HEK293 (cell line): ENCODE results near the gene CKS1B.
A peak's percentile ranks its signal among the peaks of the same experiment; 100 is the strongest.

Source experiments
- CTCF ChIA-PET: fragments of 350-600 bp; formaldehyde crosslinking; extraction: SDS; loops from one replicate; lab custom pipeline; 2021; ENCODE audit warnings: antibody characterized with exemption; lab: Yijun Ruan, JAX
- POLR2A ChIA-PET: fragments of 300-600 bp; formaldehyde crosslinking; extraction: SDS; loops from one replicate; lab custom pipeline; 2020; ENCODE audit warnings: antibody characterized with exemption, inconsistent platforms; lab: Yijun Ruan, JAX
- H3K27ac ChIP-seq: fragments of 200-500 bp; sonication (Bioruptor generic); 2 replicates; pipeline ENCODE4 v1.5.1; 2014; ENCODE audit warnings: low read depth, low read length, control low read depth, inconsistent platforms; ENCODE audit errors: extremely low read depth
- H3K36me3 ChIP-seq, 2 experiments: fragments of 200-500 bp in 1 of 2; sonication (Bioruptor generic) in 1 of 2; 1 replicate in 1 of 2; 2 replicates in 1 of 2; pipeline ENCODE4 v1.5.1; 2014 to 2017; ENCODE audit warnings: inconsistent platforms in 2 of 2, low read length in 2 of 2; ENCODE audit not compliant: control insufficient read depth in 2 of 2, insufficient read depth in 1 of 2
- H3K4me1 ChIP-seq: fragments of 200-500 bp; sonication (Bioruptor generic); 2 replicates; pipeline ENCODE4 v1.5.1; 2014; ENCODE audit warnings: mild to moderate bottlenecking, low read length, inconsistent platforms; ENCODE audit not compliant: control insufficient read depth, insufficient read depth
- H3K4me3 ChIP-seq: 2 replicates; pipeline ENCODE4 v1.5.1; 2011; ENCODE audit warnings: low read depth, mild to moderate bottlenecking, control low read depth, low read length, moderate library complexity
- H3K9me3 ChIP-seq: fragments of 200-500 bp; sonication (Bioruptor generic); 2 replicates; pipeline ENCODE4 v1.5.1; 2014; ENCODE audit warnings: low read depth, low read length, inconsistent platforms; ENCODE audit not compliant: control insufficient read depth, insufficient read depth
- BCL11B ChIP-seq: fragments of 450-650 bp; formaldehyde crosslinking; IDR thresholded peaks from 2 replicates; pipeline ENCODE4 v1.5.1; 2016; ENCODE audit warnings: low read depth, missing biosample characterization, missing genetic modification characterization
- EGR2 ChIP-seq: fragments of 450-650 bp; formaldehyde crosslinking; IDR thresholded peaks from 2 replicates; pipeline ENCODE4 v1.5.1; 2016; ENCODE audit warnings: low read depth, missing biosample characterization, missing genetic modification characterization
- GLIS2 ChIP-seq: fragments of 450-650 bp; formaldehyde crosslinking; IDR thresholded peaks from 2 replicates; pipeline ENCODE4 v1.5.1; 2016; ENCODE audit warnings: missing biosample characterization, missing genetic modification characterization
- PRDM6 ChIP-seq: fragments of 450-650 bp; formaldehyde crosslinking; IDR thresholded peaks from 2 replicates; pipeline ENCODE4 v1.5.1; 2017; ENCODE audit warnings: missing biosample characterization, missing genetic modification characterization
- REST ChIP-seq: fragments of 450-650 bp; formaldehyde crosslinking; IDR thresholded peaks from 2 replicates; pipeline ENCODE4 v1.5.1; 2016; ENCODE audit warnings: missing biosample characterization, missing genetic modification characterization
- SCRT2 ChIP-seq: fragments of 450-650 bp; formaldehyde crosslinking; IDR thresholded peaks from 2 replicates; pipeline ENCODE4 v1.5.1; 2016; ENCODE audit warnings: missing biosample characterization, missing genetic modification characterization
- SP3 ChIP-seq: fragments of 450-650 bp; formaldehyde crosslinking; IDR thresholded peaks from 2 replicates; pipeline ENCODE4 v1.5.1; 2016; ENCODE audit warnings: missing biosample characterization, missing genetic modification characterization
- WT1 ChIP-seq: fragments of 450-650 bp; formaldehyde crosslinking; IDR thresholded peaks from 2 replicates; pipeline ENCODE4 v1.5.1; 2016; ENCODE audit warnings: missing biosample characterization, missing genetic modification characterization
- ZFHX2 ChIP-seq: fragments of 450-650 bp; formaldehyde crosslinking; conservative IDR thresholded peaks from 2 replicates; pipeline ENCODE4 v1.5.1; 2016; ENCODE audit warnings: missing biosample characterization, missing genetic modification characterization
- ZNF2 ChIP-seq: fragments of 450-650 bp; formaldehyde crosslinking; IDR thresholded peaks from 2 replicates; pipeline ENCODE4 v1.5.1; 2016; ENCODE audit warnings: missing biosample characterization, missing genetic modification characterization
- ZNF341 ChIP-seq: fragments of 450-650 bp; formaldehyde crosslinking; IDR thresholded peaks from 2 replicates; pipeline ENCODE4; 2016; ENCODE audit warnings: low read depth, missing biosample characterization, missing genetic modification characterization
- ZNF548 ChIP-seq: fragments of 450-650 bp; formaldehyde crosslinking; IDR thresholded peaks from 2 replicates; pipeline ENCODE4 v1.5.1; 2016; ENCODE audit warnings: missing biosample characterization, missing genetic modification characterization
- ZNF600 ChIP-seq: fragments of 450-650 bp; formaldehyde crosslinking; IDR thresholded peaks from 2 replicates; pipeline ENCODE4 v1.5.1; 2016; ENCODE audit warnings: missing biosample characterization, missing genetic modification characterization
- ZNF660 ChIP-seq: fragments of 450-650 bp; IDR thresholded peaks from 2 replicates; pipeline ENCODE4 v1.5.1; 2018; ENCODE audit warnings: missing biosample characterization, mild to moderate bottlenecking, missing genetic modification characterization
- ZNF776 ChIP-seq: fragments of 450-650 bp; formaldehyde crosslinking; IDR thresholded peaks from 2 replicates; pipeline ENCODE4 v1.5.0; 2017; ENCODE audit warnings: missing biosample characterization, missing genetic modification characterization, borderline replicate concordance
- TF ChIP-seq, protein P1 (sequence below): fragments of 450-650 bp; formaldehyde crosslinking; IDR thresholded peaks from 2 replicates; pipeline ENCODE4 v1.5.1; 2016; ENCODE audit warnings: missing biosample characterization, missing genetic modification characterization
- TF ChIP-seq, protein P2 (sequence below): fragments of 450-650 bp; formaldehyde crosslinking; IDR thresholded peaks from 2 replicates; pipeline ENCODE4 v1.5.1; 2016; ENCODE audit warnings: missing biosample characterization, missing genetic modification characterization
- TF ChIP-seq, protein P3 (sequence below): sonication (generic); formaldehyde crosslinking; IDR thresholded peaks from 2 replicates; pipeline ENCODE4 v1.8.1; 2022; ENCODE audit warnings: mild to moderate bottlenecking, moderate library complexity, missing genetic modification reagents

The CKS1B gene

GRCh38 chr1:154971341-154971998 lies 3.0 kb upstream of the CKS1B start:
- TF ChIP-seq GLIS2 (tag by site-specific recombination) (no peak), ZFHX2 (tag by site-specific recombination) (peak; percentile 42; the same call in 1 of the 2 replicates), ZNF660 (tag by site-specific recombination) (no peak)
- ChIA-PET POLR2A (interaction anchor here (0.8 to 6.0 kb wide), 10 partner anchors 7 to 86 kb away, joined by 3 to 69 read pairs (median 5); partner anchors contain the start of genes ADAM15, FLAD1, PBXIP1 and PMVK), CTCF (interaction anchor here (0.6 to 2.7 kb wide), 8 partner anchors 10 to 973 kb away, joined by 3 to 16 read pairs (median 9); partner anchors contain the start of gene PYGO2)

GRCh38 chr1:154972213-154972516 lies 2.3 kb upstream of the CKS1B start:
- CTCF ChIA-PET: interaction anchor here (0.6 to 2.7 kb wide), 8 partner anchors 8 to 413 kb away, joined by 3 to 16 read pairs (median 4); partner anchors contain the start of gene PYGO2
- peak overlapping the region; percentile 76 for H3K27ac ChIP-seq
- H3K4me3 ChIP-seq: peak overlapping the region; percentile 9; the same call in 1 of the 2 replicates
- H3K36me3 ChIP-seq: peaks cover 0 to 23% of the 10 kb centered on the region in 2 experiments; a peak in 2 of 3 replicates
- no peak for TF ChIP-seq ZNF548
- TF ChIP-seq BCL11B (tag by site-specific recombination): no peak
- TF ChIP-seq REST (tag by site-specific recombination): no peak
- peak; percentile 79 for TF ChIP-seq ZNF341
- POLR2A ChIA-PET: interaction anchor here (0.8 to 6.0 kb wide), 12 partner anchors 8 to 85 kb away, joined by 3 to 69 read pairs (median 8); partner anchors contain the start of genes ADAM15, FLAD1, LENEP and PBXIP1
- H3K4me1 ChIP-seq: peaks cover 12% of the 10 kb centered on the region
- no peaks in the 10 kb centered on the region for H3K9me3 ChIP-seq

More at GRCh38 chr1:154971341-154971998, 3.0 kb upstream of the CKS1B start:
- Histone ChIP-seq H3K27ac (no peak overlapping the region), H3K9me3 (no peaks in the 10 kb centered on the region), H3K36me3 (peaks cover 0 to 30% of the 10 kb centered on the region in 2 experiments; a peak in 1 of 3 replicates), H3K4me3 (no peak overlapping the region), H3K4me1 (peaks cover 12% of the 10 kb centered on the region)

DNA sequence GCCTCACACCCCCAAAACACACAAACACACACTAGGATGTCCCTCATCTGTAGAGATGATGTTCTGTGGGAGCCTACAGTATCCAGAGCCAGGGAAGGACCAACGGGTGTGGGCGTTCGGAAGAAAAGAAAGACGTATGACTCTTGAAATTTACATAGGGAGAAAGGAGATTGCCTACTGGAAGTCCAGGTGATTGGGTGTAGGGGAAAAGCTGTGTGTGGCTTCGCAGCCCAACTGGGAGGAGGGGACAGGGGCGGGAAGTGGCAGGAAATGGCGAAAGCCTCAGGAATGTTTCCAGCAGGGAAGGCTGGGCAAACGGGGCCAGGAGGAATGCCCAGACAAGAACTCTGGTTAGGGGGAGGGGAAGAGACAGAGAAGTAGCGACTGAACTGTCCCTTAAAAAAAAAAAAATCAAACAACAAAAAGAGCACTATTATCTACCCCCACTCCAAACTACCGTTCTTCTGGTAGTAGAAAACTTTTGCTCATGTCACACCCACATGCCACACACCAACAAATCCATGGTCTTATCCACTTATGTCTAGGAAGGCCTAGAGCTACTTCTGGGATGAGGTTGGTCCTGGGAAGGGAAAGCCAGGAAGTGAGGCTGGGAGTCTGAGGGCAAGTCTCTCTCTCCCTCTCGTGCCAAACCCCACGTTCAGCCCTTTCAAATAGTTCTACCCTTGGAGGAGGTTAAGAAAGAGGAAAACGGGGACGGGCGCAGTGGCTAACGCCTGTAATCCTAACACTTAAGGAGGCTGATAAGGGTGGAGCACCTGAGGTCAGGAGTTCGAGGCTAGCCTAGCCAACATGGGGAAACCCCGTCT lies 1.8 kb upstream of the CKS1B start:
- Histone ChIP-seq H3K4me3 (peak overlapping the region; percentile 16), H3K36me3 (peaks cover 0 to 19% of the 10 kb centered on the region in 2 experiments; a peak in 2 of 3 replicates), H3K9me3 (no peaks in the 10 kb centered on the region), H3K4me1 (peaks cover 12% of the 10 kb centered on the region), H3K27ac (peak overlapping the region; percentile 76)
- ChIA-PET POLR2A (interaction anchor here (0.6 to 6.0 kb wide), 17 partner anchors 8 to 103 kb away, joined by 3 to 69 read pairs (median 8); partner anchors contain the start of genes ADAM15, FLAD1, KCNN3 and LENEP), CTCF (interaction anchor here (0.6 to 2.7 kb wide), 17 partner anchors 9 to 413 kb away, joined by 3 to 16 read pairs (median 4); partner anchors contain the start of genes FLAD1 and PYGO2)
- TF ChIP-seq ZNF600: peak; percentile 65; the same call in 1 of the 2 replicates
- TF ChIP-seq SP3 (tag by site-specific recombination): peak; percentile 79
- no peak for TF ChIP-seq ZNF776 (tag by site-specific recombination)
- TF ChIP-seq, protein P1, sequence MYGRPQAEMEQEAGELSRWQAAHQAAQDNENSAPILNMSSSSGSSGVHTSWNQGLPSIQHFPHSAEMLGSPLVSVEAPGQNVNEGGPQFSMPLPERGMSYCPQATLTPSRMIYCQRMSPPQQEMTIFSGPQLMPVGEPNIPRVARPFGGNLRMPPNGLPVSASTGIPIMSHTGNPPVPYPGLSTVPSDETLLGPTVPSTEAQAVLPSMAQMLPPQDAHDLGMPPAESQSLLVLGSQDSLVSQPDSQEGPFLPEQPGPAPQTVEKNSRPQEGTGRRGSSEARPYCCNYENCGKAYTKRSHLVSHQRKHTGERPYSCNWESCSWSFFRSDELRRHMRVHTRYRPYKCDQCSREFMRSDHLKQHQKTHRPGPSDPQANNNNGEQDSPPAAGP (tag by site-specific recombination): peak; percentile 88
- TF ChIP-seq WT1 (tag by site-specific recombination): peak; percentile 27; the same call in 1 of the 2 replicates
- peak; percentile 36; the same call in 1 of the 2 replicates for TF ChIP-seq EGR2 (tag by site-specific recombination)
- TF ChIP-seq, protein P2, sequence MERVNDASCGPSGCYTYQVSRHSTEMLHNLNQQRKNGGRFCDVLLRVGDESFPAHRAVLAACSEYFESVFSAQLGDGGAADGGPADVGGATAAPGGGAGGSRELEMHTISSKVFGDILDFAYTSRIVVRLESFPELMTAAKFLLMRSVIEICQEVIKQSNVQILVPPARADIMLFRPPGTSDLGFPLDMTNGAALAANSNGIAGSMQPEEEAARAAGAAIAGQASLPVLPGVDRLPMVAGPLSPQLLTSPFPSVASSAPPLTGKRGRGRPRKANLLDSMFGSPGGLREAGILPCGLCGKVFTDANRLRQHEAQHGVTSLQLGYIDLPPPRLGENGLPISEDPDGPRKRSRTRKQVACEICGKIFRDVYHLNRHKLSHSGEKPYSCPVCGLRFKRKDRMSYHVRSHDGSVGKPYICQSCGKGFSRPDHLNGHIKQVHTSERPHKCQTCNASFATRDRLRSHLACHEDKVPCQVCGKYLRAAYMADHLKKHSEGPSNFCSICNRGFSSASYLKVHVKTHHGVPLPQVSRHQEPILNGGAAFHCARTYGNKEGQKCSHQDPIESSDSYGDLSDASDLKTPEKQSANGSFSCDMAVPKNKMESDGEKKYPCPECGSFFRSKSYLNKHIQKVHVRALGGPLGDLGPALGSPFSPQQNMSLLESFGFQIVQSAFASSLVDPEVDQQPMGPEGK (tag by site-specific recombination): peak; percentile 86
- TF ChIP-seq PRDM6 (tag by site-specific recombination): no peak
- TF ChIP-seq, protein P3, sequence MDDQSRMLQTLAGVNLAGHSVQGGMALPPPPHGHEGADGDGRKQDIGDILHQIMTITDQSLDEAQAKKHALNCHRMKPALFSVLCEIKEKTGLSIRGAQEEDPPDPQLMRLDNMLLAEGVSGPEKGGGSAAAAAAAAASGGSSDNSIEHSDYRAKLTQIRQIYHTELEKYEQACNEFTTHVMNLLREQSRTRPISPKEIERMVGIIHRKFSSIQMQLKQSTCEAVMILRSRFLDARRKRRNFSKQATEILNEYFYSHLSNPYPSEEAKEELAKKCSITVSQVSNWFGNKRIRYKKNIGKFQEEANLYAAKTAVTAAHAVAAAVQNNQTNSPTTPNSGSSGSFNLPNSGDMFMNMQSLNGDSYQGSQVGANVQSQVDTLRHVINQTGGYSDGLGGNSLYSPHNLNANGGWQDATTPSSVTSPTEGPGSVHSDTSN (CRISPR knock-in tag): no peak
- TF ChIP-seq ZFHX2 (tag by site-specific recombination): peak; percentile 55
- 0 out of 2 replicates have a peak, but pooled peaks have one; percentile 18 for TF ChIP-seq ZNF2 (tag by site-specific recombination)
- no peak for TF ChIP-seq SCRT2 (tag by site-specific recombination)
